Activated CD4-positive, alpha-beta T cell treated with anti-CD3 and anti-CD28 coated beads, Interleukin-2, Interleukin-6, amounts not matched to agents 100 ng/mL and 50 ng/mL, durations not matched to agents 16 hours and 8 hours (primary cell): ENCODE measurements around the gene ARMC5.
"Not testable (repeated sequence)": the region's sequence is repeated elsewhere in the genome, so short reads cannot be mapped to it uniquely, and the experiment has no call there.

Source experiments
- DNase-seq: peaks from one replicate; pipeline ENCODE4 v3.0.0-alpha.2; 2020

ARMC5 gene, protein sequence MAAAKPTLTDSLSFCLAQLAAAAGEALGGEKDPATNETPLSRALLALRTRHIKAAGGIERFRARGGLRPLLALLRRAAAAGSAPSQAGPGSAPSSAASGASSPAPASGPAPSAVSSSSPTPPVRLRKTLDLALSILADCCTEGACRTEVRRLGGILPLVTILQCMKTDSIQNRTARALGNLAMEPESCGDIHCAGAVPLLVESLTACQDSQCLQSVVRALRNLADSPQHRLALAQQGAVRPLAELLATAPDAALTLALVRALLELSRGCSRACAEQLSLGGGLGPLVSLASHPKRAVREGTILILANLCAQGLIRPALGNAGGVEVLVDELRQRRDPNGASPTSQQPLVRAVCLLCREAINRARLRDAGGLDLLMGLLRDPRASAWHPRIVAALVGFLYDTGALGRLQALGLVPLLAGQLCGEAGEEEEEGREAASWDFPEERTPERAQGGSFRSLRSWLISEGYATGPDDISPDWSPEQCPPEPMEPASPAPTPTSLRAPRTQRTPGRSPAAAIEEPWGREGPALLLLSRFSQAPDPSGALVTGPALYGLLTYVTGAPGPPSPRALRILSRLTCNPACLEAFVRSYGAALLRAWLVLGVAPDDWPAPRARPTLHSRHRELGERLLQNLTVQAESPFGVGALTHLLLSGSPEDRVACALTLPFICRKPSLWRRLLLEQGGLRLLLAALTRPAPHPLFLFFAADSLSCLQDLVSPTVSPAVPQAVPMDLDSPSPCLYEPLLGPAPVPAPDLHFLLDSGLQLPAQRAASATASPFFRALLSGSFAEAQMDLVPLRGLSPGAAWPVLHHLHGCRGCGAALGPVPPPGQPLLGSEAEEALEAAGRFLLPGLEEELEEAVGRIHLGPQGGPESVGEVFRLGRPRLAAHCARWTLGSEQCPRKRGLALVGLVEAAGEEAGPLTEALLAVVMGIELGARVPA

DNA sequence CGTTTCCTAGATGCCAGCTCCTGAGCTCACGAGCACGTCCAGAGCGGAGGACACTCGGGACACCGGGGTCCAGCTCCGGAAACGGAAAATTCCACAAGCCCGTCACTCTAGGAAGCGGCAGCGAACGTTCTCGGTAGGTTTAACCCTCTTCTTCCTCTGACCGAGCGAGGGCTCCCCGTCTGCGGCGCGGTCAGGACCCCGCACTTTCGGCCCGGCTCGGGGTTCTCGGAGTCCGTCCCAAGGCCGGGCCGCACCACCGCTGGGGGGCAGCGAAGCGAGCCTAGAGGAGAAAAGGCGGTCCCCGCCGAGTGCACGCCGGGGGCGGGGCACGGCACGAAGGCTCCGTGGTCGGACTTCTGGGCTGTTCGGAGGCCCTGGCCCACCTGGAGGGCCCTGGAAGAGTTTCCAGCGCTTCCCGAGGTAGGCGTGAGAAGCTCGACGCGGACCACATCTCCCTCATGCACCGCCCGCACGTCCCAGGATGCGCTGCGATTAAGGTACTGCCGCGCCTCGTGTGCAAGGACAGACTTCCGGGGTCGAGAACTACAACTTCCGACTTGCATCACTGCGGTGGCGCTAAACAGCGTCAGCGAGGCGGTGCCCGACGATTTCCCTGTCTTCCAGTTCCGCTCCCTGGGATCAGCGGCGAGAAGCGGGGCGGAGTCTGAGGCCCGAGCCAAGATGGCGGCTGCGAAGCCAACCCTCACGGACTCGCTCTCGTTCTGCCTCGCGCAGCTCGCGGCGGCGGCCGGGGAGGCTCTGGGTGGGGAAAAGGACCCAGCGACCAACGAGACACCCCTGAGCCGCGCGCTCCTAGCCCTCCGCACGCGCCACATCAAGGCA lies at the start of gene ARMC5:
TSS of gene ARMC5 (plus strand) at position 658 of the 843 bp plus-strand sequence. CDS start at position 682, 24 bp downstream.
- peak; percentile 98 for DNase-seq

DNA sequence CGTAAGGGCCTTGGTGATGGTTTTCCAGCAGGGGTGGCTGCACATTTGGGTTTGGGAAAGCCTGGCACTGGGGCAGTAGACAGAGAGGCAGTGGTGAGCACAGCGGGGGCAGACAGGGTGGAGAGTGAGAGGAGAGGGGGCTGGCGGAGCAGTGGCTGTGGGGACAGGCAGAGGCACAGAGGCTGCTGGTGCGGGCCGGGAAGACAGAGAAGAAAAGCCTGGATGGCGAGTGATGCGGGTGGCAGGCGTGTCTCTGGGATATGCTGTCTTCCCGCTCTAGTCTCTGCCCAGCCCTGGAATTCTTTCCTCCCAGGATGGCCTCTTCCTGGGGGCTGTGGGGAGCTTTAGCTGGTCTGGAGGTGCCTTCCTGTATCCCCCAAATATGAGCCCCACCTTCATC lies 49.2 kb upstream of the ARMC5 start:
- no peak for DNase-seq

DNA sequence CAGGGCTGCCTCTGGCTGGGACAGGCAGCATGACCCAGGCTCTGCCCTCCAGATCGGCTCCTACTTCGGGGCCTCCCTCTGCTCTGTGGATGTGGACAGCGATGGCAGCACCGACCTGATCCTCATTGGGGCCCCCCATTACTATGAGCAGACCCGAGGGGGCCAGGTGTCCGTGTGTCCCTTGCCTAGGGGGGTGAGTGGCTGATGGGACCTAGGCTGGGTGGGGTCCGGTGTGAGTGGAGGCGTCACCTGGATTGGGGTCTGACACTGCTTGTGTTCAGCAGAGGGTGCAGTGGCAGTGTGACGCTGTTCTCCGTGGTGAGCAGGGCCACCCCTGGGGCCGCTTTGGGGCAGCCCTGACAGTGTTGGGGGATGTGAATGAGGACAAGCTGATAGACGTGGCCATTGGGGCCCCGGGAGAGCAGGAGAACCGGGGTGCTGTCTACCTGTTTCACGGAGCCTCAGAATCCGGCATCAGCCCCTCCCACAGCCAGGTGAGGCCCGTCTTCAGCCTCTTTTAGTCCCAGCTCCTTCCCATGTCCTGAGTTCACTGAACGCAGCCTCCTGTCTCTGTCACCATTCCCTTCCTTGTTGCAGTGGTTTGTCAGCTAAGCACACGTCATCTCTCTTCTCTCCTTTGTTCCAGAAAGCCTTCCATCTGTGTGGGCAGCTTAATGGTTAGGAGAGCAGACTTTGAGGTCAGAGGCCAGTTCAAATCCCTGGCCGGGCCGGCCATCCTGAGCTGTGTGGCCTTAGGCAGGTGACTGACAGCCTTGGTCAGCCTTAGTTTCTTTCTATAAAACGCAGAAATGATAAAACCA lies 48.1 kb upstream of the ARMC5 start:
- DNase-seq, result no peak

DNA sequence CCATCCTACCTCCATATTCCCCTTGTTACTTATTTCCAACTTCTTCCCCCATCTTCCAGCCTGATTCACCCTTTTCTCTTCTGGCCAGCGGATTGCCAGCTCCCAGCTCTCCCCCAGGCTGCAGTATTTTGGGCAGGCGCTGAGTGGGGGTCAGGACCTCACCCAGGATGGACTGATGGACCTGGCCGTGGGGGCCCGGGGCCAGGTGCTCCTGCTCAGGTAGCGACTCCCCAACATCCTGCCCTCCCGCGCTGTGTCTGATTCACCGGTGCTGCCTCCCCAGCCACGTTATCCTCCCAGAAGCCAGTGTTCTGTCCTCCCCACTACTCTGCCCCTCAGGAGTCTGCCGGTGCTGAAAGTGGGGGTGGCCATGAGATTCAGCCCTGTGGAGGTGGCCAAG lies 46.6 kb upstream of the ARMC5 start:
- DNase-seq, result no peak

DNA sequence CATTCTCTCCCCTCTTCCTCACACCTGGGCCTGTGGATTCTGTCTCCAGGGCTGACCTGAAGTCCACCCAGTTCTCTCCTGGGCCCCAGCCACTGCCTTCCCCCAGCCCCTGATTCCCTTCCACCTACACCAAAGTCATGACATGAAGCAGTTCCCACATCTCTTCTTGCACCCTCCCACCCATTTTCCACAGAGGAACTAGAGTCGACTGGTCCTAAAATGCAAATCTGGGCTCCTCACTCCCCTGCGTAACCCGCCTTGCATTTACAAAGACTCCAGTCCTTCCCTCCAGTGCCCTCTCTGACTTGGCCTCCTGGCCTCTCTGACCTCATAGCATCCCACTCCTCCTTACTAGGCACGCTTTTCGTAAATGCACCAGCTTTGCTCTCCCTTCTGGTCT lies 45.9 kb upstream of the ARMC5 start:
- no peak for DNase-seq

DNA sequence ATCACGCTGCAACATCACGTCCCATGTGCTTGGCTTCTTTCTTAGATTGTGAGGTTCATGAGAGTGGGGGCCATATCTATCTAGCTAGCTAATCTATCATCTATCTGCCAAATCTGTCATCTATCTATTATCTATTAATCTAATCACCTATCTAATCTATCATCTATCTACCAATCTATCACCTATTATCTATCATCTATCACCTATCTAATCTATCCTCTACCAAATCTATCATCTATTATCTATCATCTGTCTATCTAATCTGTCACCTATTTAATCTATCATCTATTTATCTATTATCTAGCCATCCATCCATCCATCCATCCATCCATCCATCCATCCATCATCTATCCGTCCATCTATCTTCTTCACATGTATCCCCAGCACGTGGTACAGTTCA lies 45.4 kb upstream of the ARMC5 start:
- DNase-seq, result no peak

DNA sequence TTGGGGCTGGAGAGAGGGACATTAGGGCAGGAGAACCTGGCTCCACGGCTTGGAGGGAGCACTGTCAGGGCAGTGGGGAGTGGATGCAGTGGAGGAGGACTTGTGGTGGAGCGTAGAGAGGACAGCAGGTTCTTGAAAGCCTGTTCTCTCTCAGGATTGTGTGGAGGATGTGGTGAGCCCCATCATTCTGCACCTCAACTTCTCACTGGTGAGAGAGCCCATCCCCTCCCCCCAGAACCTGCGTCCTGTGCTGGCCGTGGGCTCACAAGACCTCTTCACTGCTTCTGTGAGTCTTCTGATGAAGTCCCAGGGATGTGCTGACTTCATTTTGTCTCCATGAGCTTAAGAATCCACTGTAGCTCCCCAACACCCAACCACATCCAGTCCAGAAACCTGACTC lies 44.6 kb upstream of the ARMC5 start:
- DNase-seq, result no peak

DNA sequence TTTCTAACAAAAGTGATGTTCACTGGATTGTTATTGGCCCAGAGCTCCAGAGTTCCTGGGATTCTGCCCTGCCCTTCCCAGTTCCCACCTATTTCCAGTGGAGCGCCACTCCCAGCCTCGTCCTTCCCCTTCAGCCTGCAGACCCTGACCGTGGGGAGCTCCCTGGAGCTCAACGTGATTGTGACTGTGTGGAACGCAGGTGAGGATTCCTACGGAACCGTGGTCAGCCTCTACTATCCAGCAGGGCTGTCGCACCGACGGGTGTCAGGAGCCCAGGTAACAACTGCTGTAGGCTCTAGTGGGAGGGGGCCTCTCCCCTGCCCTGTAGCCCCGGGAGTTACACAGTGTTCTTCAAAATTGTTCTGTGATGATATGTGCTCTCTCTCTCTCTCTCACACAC lies 42.9 kb upstream of the ARMC5 start:
- no peak for DNase-seq

DNA sequence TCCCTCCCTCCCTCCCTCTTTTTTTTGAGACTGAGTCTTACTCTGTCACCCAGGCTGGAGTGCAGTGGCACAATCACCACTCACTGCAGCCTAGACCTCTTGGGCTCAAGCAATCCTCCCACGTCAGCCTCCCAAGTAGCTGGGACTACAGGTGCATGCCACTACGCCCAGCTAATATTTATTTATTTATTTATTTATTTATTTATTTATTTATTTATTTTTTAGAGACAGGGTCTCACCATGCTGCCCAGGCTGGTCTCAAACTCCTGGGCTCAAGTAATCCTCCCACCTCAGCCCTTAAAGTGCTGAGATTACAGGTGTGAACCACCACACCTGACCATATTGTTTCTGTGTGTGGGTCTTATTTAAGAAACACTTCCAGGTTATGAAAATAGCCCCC lies 42.3 kb upstream of the ARMC5 start:
- DNase-seq, result not testable (repeated sequence)

DNA sequence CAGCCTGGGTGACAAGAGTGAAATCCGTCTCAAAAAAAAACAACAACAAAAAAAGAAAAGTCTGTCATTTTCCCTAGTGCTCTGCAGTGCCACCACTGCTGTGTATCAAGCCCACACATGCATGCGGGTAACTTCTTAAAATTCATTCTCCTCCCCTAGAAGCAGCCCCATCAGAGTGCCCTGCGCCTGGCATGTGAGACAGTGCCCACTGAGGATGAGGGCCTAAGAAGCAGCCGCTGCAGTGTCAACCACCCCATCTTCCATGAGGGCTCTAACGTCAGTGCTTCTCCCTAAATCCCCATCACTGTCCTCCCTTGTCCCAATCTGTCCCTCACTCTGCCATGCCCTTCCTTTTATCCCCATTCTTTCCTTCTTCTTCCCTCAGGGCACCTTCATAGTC lies 41.4 kb upstream of the ARMC5 start:
- no peak for DNase-seq

DNA sequence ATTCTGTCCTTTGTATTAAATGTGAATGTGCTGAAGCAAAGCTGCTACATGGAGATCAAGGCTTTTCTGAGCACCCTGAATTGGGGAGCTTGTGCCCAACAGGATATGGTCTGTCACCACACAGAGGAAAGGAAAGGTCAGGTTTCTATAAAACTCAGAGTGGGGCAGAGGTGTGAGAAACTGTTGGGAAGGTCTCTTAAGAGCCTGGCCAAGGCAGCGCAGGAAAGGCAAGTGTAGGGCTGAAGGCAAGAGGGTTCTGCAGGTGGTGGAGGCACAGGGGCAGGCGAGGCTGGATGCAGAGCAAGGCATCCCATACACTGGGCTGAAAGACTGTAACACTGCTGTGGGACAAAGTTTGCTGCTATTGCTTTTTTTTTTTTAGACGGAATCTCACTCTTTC lies 39.3 kb upstream of the ARMC5 start:
- peak; percentile 46 for DNase-seq

DNA sequence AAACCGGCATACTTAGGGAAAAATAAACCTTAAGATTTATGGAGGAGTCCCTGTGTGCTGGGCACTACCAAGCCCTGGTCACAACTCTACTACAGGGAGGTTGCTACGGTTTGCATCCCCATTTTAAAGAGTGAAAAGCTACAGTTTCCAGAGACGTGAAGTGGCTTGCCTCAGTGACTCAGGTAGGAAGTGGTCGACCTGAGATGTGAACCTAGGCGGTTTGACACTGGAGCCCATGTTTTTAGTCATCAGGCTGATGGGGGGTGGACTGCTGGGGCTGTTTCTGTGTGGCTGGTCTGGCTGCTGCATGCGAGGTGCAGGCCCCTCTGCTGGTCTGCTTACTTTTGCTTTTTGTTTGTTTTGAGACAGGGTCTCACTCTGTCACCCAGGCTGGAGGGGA lies 37.7 kb upstream of the ARMC5 start:
- peak; percentile 87 for DNase-seq

DNA sequence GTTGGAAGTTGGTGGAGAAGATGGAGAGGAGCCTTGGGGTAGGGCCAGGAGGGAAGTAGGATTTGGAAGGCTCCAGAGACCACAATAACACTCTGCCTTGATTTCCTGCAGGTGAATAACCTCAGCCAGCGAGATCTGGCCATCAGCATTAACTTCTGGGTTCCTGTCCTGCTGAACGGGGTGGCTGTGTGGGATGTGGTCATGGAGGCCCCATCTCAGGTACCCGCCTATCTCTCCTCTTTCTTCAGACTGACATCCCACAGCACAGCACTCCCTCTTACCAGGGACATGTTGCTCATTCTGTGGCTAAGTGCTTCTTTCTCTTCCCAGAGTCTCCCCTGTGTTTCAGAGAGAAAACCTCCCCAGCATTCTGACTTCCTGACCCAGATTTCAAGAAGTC lies 36.1 kb upstream of the ARMC5 start:
- no peak for DNase-seq

DNA sequence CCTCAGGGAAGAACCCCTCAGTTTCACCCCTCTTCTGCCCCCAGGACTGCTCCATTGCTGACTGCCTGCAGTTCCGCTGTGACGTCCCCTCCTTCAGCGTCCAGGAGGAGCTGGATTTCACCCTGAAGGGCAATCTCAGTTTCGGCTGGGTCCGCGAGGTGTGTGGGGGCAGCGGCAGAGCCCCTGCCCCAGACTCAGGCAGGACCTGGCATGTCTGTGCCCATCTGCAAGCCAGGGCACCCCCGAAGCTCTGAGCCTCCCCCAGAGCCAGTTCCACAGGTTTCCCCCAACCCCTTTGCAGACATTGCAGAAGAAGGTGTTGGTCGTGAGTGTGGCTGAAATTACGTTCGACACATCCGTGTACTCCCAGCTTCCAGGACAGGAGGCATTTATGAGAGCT lies 35.5 kb upstream of the ARMC5 start:
- no peak for DNase-seq

DNA sequence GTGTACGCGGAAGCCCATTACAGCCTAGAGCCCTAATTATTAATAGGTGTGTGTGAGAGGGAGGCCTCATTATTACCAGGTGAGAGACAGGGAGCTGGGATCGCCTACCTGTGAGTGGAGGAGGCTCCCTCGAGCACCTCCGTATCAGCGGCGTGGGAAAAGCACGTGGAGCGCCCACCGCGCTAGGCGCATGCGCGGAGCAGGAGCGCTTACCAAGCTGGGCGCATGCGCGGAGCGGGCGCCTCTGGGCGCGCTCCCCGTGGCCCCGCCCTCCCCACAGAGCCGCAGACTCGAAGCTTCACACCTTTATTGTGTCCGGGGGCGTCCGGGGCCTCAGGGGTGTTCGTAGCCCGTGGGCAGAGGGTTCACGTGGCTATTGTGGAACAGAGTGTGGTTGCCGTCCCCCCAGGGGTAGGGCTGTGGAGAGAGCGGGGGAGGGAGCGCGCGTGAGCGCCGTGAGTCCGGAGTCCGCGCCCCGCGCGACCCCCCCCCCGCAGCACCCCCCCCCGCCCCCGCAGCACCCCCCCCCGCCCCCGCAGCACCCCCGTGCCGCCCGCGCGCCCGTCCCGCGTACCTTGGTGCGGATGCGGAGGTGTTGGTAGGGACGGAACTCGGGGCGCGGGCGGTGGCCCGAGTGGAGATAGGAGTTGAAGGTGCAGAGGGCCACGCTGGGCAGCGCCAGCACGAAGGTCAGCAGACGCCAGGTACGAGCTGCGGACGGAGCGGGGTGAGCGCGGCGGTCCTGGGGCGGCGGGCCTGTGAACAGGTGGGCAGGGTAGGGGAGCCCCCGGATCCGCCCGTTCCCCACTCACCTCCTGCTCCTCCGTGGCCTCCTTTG lies 31.6 kb upstream of the ARMC5 start:
- peak; percentile 42 for DNase-seq

DNA sequence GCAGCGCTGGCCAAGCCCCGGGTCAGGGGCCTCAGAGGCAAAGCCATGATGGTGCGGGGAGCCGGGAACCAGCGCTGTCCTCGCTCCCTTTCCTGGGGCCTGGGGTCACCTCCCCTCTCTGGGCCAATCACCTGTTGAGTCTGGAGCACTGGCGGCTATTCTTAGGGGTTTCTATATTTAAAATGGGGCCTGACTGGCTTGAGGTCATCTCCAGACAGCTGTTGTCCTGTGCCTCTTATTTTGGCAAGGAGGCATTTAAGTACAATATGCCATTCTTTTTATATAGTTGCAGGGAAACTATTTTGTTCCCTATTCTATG lies 31.1 kb upstream of the ARMC5 start, which contains the start of gene COX6A2:
TSS of gene COX6A2 (minus strand) at position 82 of the 319 bp plus-strand sequence. CDS start at position 47, 35 bp downstream.
- DNase-seq, result no peak

DNA sequence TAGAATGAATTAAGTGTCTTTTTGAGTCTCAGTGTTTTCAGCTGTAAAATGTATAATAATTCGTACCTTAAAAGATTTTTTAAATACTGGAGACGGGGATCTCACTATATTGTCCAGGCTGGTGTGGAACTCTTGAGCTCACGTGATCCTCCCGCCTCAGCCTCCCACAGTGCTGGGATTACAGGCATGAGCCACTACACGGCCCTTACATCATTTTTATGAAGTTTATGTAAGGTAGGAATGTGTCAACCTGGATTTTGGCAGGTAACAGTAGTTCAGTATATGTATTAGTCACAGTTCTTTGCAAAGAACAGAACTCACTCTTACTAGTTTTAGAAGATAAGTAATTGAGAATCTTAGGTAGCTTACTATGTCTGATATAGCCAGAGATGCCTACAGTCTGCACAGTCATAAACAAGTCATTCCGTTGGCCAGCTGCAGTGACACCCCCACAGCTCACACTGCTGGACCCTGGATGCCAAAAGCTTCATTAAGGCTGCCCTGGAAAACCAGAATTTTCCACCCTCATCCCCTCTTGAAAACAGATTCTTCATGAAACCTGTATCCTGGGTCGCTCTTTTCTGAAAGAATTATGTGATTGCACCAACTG lies 30.6 kb upstream of the ARMC5 start:
- DNase-seq, result no peak

DNA sequence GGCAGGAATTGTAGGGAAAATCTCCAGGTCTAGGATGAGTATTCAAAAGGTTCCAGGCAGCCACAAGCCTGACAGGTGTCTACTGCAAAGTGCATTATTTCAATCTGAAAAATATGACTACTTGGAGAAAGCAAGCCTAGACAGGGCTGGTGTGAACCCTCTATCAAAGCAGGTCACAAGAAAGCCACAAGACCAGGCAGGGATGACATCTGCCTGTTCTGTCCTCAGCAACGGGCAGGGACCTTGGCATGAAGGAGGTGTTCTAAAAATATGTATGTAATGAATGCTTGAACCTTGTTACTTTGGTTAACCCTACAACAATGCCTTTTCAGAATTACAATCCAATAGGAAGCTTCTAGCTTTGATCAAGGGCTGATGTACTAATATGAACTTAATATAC lies 30.0 kb upstream of the ARMC5 start:
- DNase-seq, result no peak

DNA sequence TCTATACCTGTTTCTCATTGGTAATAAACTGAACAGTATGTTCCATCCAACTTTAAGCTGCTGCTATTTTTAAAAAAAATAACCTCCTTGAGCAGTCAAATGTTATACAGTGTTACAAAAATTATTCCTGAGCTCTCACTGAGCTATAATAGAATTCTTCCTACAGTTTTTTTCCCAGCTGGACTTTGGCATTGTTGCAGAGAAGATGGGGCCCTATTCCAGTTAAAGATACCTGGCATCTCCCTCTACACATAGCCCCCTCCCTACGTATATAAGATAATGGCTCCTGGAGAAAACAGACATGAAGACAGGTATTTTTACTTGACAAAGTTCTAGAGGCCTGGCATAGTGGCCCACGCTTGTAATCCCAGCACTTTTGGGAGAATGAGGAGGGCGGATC lies 29.5 kb upstream of the ARMC5 start:
- no peak for DNase-seq

DNA sequence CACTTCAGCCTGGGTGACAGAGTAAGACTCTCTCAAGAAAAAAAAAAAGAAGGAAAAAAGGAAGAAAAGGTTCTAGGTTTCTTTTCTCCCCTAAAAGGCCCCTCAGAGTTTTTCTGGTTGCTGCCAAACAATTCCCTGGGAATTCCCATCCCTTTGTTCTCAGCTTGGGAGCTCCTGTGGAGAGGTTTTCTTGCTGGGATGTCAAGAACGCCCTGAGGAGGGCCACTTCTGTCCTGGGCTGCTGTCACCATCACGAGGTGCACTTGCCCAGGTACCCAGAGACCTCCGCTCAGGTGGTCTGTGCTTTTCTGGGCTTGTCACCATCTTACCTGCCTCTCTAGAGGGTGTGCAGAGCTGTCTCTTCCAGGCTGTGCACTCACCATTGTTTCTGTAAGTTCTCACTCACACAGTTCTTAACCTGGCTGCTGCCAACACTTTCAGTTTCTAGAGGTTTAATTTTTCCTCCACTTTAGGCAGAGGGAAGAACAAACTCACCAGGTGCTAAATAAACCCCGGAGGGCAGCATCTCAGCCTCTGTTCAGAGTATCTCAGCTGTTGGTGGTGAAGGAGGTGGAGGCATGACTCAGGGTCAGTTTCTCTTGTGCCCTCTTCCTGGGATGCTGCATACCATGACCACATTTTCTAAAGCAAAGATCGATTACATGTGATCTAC lies 28.8 kb upstream of the ARMC5 start:
- DNase-seq, result no peak
